ENCODE results near the gene METRNL. TPM values are rescaled to one million over a fixed set of nuclear protein-coding genes. Genes with fewer than 3 reads are reported as not detected.

The METRNL gene
- total RNA-seq, 1 experiment from 2014 or later = 21.0 TPM

GRCh38 chr17:83084214-83084613 lies 4.8 kb downstream of the METRNL start:
- H3K27me3 ChIP-seq (ENCODE audit: control insufficient read depth, insufficient read depth, low read length) = no peaks in the 10 kb centered on the region
- peaks cover 10% of the 10 kb centered on the region for H3K4me1 ChIP-seq (ENCODE audit: control insufficient read depth, insufficient read depth, low read length)
- no peaks in the 10 kb centered on the region for H3K9me3 ChIP-seq (ENCODE audit: control insufficient read depth, insufficient read depth, low read depth, low read length)
- H3K27ac ChIP-seq (ENCODE audit: low read length) = no peak overlapping the region
- no peak for DNase-seq (ENCODE audit: low read depth, low spot score)
- no TSS peak for BruUV-seq (replicated peaks)
- in situ Hi-C loops (cut with HindIII; ENCODE audit: low pct_unique_long_range_greater_than_20kb, low sequenced_read_pairs) = no loop called here
- TF ChIP-seq POLR2AphosphoS5 (IDR thresholded peaks at IDR 0.05; ENCODE audit: low read depth, low read length) = no peak
- no peak for TF ChIP-seq CTCF (IDR thresholded peaks at IDR 0.05)
- TF ChIP-seq REST (IDR thresholded peaks at IDR 0.05; ENCODE audit: insufficient read depth in 1 of 2, low read depth in 2 of 2, low read length in 1 of 2) = no peak
- no peak for TF ChIP-seq TCF7L2 (IDR thresholded peaks at IDR 0.05; ENCODE audit: low read depth, low read length)
- TF ChIP-seq SIN3A (IDR thresholded peaks at IDR 0.05; ENCODE audit: borderline replicate concordance, insufficient read depth, low read depth, low read length) = no peak
- peaks cover 5% of the 10 kb centered on the region; the same call in 1 of the 2 replicates for H3K36me3 ChIP-seq (ENCODE audit: control insufficient read depth, insufficient read depth, low read length)
- intact Hi-C loops (cut with micrococcal nuclease; ENCODE audit: unreplicated experiment) = no loop called here
- ChIA-PET CTCF (no interaction called here), POLR2A (interaction anchor here (0.5 kb wide), 1 partner anchor 281 kb away, joined by 14 read pairs; no protein-coding TSS in a partner anchor)
- no peak overlapping the region for H3K4me3 ChIP-seq (ENCODE audit: low read depth in 2 of 2, low read length in 2 of 2)
- ATAC-seq = no peak

- DNase-seq (ENCODE audit: low read depth, low spot score) = no peak
- intact Hi-C loops (cut with micrococcal nuclease; ENCODE audit: unreplicated experiment) (no loop called here), in situ Hi-C loops (cut with HindIII; ENCODE audit: low pct_unique_long_range_greater_than_20kb, low sequenced_read_pairs) (no loop called here)
- ChIA-PET POLR2A (no interaction called here), CTCF (no interaction called here)
- H3K9me3 ChIP-seq (ENCODE audit: control insufficient read depth, insufficient read depth, low read depth, low read length) = no peaks in the 10 kb centered on the region
- TF ChIP-seq TCF7L2 (IDR thresholded peaks at IDR 0.05; ENCODE audit: low read depth, low read length) = no peak
- TF ChIP-seq REST (IDR thresholded peaks at IDR 0.05; ENCODE audit: insufficient read depth in 1 of 2, low read depth in 2 of 2, low read length in 1 of 2) = no peak
- TF ChIP-seq CTCF (IDR thresholded peaks at IDR 0.05) = no peak
- no peak for TF ChIP-seq POLR2AphosphoS5 (IDR thresholded peaks at IDR 0.05; ENCODE audit: low read depth, low read length)
- TF ChIP-seq SIN3A (IDR thresholded peaks at IDR 0.05; ENCODE audit: borderline replicate concordance, insufficient read depth, low read depth, low read length) = no peak
- no peak for ATAC-seq
- no TSS peak for BruUV-seq (replicated peaks)
- H3K27ac ChIP-seq (ENCODE audit: low read length) = no peak overlapping the region
- no peaks in the 10 kb centered on the region for H3K27me3 ChIP-seq (ENCODE audit: control insufficient read depth, insufficient read depth, low read length)
- no peak overlapping the region for H3K4me3 ChIP-seq (ENCODE audit: low read depth in 2 of 2, low read length in 2 of 2)
- peaks cover 5% of the 10 kb centered on the region; the same call in 1 of the 2 replicates for H3K36me3 ChIP-seq (ENCODE audit: control insufficient read depth, insufficient read depth, low read length)
- peaks cover 10% of the 10 kb centered on the region for H3K4me1 ChIP-seq (ENCODE audit: control insufficient read depth, insufficient read depth, low read length)
These were observed 5.2 kb downstream of the METRNL start for GRCh38 chr17:83084621-83085056.

Measured in Panc1 (cell line).